Activated T-cell treated with anti-CD3 and anti-CD28 coated beads, Interleukin-2, amount 50 U/mL, for 4 hours (primary cell): ENCODE measurements around the gene FBXW7. TPM values are rescaled to one million over a fixed set of nuclear protein-coding genes. Genes with fewer than 3 reads are reported as not detected.

Source experiments
- ATAC-seq, 2 donors: fragments of 200-7000 bp; cut with Tn5 transposase; one replicate each; pipeline ENCODE4 v1.10.0; 2021
- DNase-seq: peaks from one replicate; pipeline ENCODE4 v3.0.0-alpha.2; 2020
- H3K27me3 Mint-ChIP-seq: one replicate; pipeline ENCODE4 v1.8.0; 2021; ENCODE audit warnings: low read depth, mixed read lengths
- H3K36me3 Mint-ChIP-seq: one replicate; pipeline ENCODE4 v1.8.0; 2022; ENCODE audit warnings: mixed read lengths; ENCODE audit not compliant: insufficient read depth
- H3K4me1 Mint-ChIP-seq: one replicate; pipeline ENCODE4 v1.8.0; 2021; ENCODE audit warnings: low read depth, mixed read lengths
- H3K4me3 Mint-ChIP-seq: one replicate; pipeline ENCODE4 v1.8.0; 2021; ENCODE audit warnings: mild to moderate bottlenecking, moderate library complexity, mixed read lengths
- H3K9me3 Mint-ChIP-seq: one replicate; pipeline ENCODE4 v1.8.0; 2021; ENCODE audit warnings: mixed read lengths
- total RNA-seq, 3 donors: library from RNA; stranded (reverse); gene quantifications; one replicate each; pipeline ENCODE4 v1.2.1, GENCODE V29; 2021

FBXW7 gene
- total RNA-seq, 3 donors from 2014 or later = 38.8 to 41.4 (median 39.1) TPM

DNA sequence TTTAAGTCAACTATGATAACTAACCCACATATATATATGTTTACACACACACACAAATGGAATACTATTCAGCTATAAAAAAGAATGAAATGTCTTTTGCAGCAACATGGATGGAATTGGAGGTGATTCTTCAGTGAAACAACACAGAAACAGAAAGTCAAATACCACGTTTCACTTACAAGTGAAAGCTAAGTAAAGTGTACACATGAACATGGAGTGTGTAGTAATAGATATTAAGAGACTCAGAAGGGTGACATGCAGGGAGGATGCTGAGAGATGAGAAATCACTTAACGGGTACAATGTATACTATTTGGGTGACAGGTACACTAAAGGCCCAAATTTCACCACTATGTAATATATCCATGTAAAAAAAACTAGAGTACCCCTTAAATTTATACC, 146.5 kb downstream of the FBXW7 start:
- Mint-ChIP-seq H3K36me3 (peaks cover 14% of the 10 kb centered on the region), H3K4me3 (no peak overlapping the region), H3K9me3 (no peaks in the 10 kb centered on the region), H3K27me3 (no peaks in the 10 kb centered on the region), H3K4me1 (peaks cover 15% of the 10 kb centered on the region)
- ATAC-seq = no peak
- no peak for DNase-seq

DNA sequence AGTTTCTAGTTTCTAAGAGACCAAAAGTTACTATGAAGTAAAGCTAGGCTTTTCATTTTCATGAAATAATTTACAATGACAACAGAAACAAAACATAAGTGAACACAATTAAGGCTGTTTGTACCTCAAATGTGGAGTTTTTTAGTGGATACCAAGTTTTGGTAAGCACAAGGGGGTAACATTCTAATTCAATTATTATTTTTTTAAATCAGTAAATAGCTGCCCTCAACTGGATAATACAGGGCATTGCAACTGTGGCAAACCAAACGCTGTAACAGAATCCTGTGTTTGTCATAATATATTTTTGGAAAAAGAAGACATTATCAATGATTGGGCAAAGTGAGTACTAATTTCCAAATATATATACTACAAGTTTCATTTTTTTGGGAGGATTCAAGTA, 150.3 kb downstream of the FBXW7 start:
- no peak overlapping the region for H3K4me3 Mint-ChIP-seq
- peaks cover 5% of the 10 kb centered on the region for H3K36me3 Mint-ChIP-seq
- DNase-seq (no peak), ATAC-seq (no peak)
- peaks cover 21% of the 10 kb centered on the region for H3K4me1 Mint-ChIP-seq
- no peaks in the 10 kb centered on the region for H3K27me3 Mint-ChIP-seq
- no peaks in the 10 kb centered on the region for H3K9me3 Mint-ChIP-seq

DNA sequence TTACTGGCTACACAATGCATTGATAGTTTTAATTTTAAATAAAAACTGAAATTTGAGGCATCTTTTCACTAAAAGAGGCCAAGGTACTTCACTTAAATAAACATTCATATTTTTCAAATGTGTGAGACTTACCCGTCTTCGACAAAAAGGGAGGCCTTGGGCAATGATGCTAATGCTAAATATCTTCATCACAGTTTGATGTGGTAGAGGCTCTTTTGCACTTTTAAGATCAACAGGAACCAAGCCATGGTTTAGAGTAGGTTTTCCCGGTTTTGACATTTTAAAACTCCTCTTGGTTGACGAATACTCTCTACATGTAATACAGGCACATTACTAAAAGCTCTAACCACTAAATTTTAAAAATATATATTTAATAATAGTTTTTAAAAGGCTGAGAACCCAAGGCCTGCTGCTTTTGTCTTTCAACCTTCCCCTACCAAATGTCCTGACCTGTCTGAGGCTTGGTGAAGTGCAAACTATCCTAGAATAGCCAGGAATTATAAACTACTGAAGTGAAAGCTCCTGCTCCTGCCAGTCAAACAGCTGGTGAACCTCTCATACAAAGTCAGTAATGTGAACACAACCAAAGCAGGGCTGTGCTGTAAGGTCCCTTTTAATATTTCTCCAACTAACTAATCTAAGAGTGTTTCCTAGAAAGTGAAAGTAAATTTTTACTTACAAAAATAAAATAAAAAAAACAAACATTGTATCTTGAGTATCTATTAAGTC, 153.7 kb downstream of the FBXW7 start:
- Mint-ChIP-seq H3K4me1 (peaks cover 19% of the 10 kb centered on the region), H3K27me3 (no peaks in the 10 kb centered on the region), H3K9me3 (no peaks in the 10 kb centered on the region), H3K36me3 (peaks cover 5% of the 10 kb centered on the region), H3K4me3 (peak overlapping the region; percentile 56)
- ATAC-seq = no peak
- DNase-seq = no peak

DNA sequence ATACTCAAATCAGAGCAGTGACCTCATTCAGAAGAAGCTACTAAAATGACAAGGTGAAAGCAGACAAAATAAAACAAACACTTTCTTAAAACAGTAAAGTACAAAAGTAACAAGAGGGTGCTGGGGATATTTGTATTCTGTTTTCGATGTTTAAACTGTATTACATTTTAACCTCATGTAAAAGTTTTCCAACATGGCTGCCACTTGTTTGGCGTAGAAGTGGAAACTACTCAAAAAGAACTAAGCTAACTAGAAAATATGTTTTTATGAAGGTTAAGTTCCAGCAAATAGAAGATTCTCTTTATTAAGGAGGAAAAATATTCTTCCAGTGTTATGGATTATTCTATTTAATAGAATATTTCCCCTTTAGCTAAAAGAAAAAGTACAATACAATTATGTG, 155.0 kb downstream of the FBXW7 start:
- H3K36me3 Mint-ChIP-seq = peaks cover 5% of the 10 kb centered on the region
- no peak for ATAC-seq
- H3K27me3 Mint-ChIP-seq = no peaks in the 10 kb centered on the region
- H3K4me1 Mint-ChIP-seq = peaks cover 19% of the 10 kb centered on the region
- no peak for DNase-seq
- H3K9me3 Mint-ChIP-seq = no peaks in the 10 kb centered on the region
- H3K4me3 Mint-ChIP-seq = no peak overlapping the region

- Mint-ChIP-seq H3K9me3 (no peaks in the 10 kb centered on the region), H3K4me1 (peaks cover 15% of the 10 kb centered on the region), H3K36me3 (peaks cover 5% of the 10 kb centered on the region), H3K4me3 (no peak overlapping the region), H3K27me3 (no peaks in the 10 kb centered on the region)
- DNase-seq (no peak), ATAC-seq (no peak)
Observed at GRCh38 chr4:152380185-152380584, 155.7 kb downstream of the FBXW7 start.

GRCh38 chr4:152374606-152375285, 161.1 kb downstream of the FBXW7 start:
- DNase-seq (no peak), ATAC-seq (peak in 1 of 2 donors; percentile 61)
- no peaks in the 10 kb centered on the region for H3K27me3 Mint-ChIP-seq
- H3K36me3 Mint-ChIP-seq = peaks cover 2% of the 10 kb centered on the region
- H3K4me3 Mint-ChIP-seq = no peak overlapping the region
- no peaks in the 10 kb centered on the region for H3K9me3 Mint-ChIP-seq
- peaks cover 13% of the 10 kb centered on the region for H3K4me1 Mint-ChIP-seq

DNA sequence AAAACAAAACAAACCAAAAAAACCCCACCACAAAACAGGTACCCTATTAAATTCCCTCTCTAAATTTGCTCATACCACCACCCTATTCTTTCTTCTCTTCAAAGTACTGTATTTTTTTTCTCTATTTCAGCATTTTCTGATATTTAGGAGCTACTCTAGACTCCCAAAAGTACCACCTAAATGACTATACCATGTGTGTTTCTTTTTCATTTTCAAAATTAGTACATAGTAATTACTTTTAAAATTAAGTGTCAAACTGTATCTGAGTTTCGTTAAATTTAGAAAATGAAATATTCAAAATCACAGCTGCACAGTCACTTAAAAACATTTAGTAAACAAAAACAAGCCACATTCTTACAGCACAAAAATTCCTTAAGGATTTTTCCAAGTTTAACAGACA, 161.7 kb downstream of the FBXW7 start:
- Mint-ChIP-seq H3K36me3 (peaks cover 2% of the 10 kb centered on the region), H3K4me1 (peaks cover 19% of the 10 kb centered on the region), H3K4me3 (no peak overlapping the region), H3K9me3 (no peaks in the 10 kb centered on the region), H3K27me3 (no peaks in the 10 kb centered on the region)
- DNase-seq (no peak), ATAC-seq (no peak)

DNA sequence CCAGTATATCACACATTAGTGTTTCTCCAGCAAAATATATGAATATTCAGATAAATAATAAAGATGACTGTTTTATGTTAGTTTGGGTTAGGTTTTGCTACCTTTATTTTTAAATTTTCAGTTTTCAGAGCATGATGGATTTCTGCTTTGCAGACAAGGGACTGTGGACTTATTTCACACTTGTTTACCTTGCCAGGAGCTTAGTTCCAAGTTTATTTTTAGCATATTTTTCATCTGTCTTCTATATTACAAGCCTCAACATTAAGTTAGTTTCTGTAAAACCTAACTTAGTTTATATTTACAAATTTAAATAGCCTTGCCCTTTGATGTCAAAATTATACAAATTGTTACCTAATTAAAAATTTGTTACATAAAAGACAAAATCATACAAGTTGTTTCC, 163.4 kb downstream of the FBXW7 start:
- peaks cover 20% of the 10 kb centered on the region for H3K4me1 Mint-ChIP-seq
- no peak for DNase-seq
- ATAC-seq = no peak
- no peaks in the 10 kb centered on the region for H3K9me3 Mint-ChIP-seq
- no peaks in the 10 kb centered on the region for H3K27me3 Mint-ChIP-seq
- H3K36me3 Mint-ChIP-seq = no peaks in the 10 kb centered on the region
- H3K4me3 Mint-ChIP-seq = no peak overlapping the region

DNA sequence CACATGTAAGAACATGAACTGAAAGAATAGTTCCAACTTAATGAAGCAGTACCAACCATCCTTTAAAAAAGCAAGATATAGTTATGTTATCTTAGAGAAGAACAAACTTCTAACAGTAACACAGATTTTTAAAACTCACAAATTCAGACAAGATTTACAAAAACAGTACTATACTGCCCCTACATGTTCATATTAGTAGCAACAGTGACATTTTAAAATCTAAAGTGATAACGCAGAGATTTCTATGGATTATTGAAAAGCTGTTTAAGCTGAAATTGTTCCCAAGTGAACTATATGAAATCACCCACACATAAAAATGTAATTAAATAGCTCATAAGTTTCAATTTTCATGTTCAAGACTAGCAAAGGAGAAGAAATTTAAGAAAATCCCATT, 166.0 kb downstream of the FBXW7 start:
- H3K36me3 Mint-ChIP-seq = peaks cover 13% of the 10 kb centered on the region
- ATAC-seq = no peak
- H3K9me3 Mint-ChIP-seq = no peaks in the 10 kb centered on the region
- H3K27me3 Mint-ChIP-seq = no peaks in the 10 kb centered on the region
- peaks cover 21% of the 10 kb centered on the region for H3K4me1 Mint-ChIP-seq
- H3K4me3 Mint-ChIP-seq = no peak overlapping the region
- no peak for DNase-seq

DNA sequence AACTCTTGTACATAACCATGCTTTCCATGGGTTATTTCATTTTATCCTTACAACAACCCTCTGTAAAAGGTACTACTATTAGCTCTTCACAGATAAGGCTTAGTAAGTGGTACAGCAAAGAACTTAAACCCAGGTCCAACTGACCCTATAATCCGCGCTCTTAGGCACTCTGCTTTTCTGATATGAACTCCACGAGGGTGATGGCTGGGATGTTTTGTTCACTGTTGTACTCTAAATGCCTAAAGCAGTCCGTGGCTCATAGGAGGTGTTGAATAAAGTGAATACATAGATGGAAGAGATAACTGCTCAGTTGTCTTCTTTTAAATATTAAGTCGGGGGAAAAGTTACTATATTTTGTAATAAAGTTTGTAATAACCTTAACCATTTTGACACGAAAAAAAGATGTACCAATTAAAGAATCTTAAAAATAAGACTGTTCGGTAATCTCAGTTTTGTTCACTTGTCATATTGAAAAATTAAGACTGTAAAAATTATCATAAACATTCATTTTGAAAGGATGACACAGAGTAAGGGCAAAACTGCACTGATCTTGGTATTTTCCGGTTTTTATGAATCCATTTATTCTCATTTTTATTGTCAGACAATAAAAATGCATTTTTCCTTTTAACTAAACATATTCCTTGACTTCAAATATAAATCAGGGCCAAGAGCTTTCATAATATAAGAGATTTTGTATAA, 166.5 kb downstream of the FBXW7 start:
- no peak overlapping the region for H3K4me3 Mint-ChIP-seq

DNA sequence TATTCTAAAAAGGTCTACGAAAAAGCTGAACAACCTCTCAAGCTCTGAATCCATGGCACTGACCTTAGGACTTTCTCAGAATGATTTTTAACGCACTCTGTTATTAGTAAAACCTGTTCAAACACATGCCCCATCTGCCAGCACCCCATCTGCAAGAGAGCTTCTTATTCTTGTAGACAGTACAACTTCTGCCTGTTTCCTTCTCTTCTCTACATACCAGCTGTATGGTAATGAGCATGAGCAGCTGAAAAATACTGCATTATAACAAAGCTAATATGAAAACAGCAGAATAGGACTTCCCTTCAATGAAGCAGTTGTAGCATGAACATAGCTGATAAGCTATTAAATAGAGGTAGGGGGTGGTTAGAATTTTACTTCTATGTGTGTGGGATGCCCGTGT, 167.9 kb downstream of the FBXW7 start:
- Mint-ChIP-seq H3K9me3 (no peaks in the 10 kb centered on the region), H3K4me3 (no peak overlapping the region), H3K36me3 (peaks cover 19% of the 10 kb centered on the region), H3K27me3 (no peaks in the 10 kb centered on the region), H3K4me1 (peaks cover 18% of the 10 kb centered on the region)
- DNase-seq = no peak
- ATAC-seq = no peak

More for the DNA sequence above, 166.5 kb downstream of the FBXW7 start:
- no peaks in the 10 kb centered on the region for H3K27me3 Mint-ChIP-seq
- ATAC-seq (no peak), DNase-seq (no peak)
- no peaks in the 10 kb centered on the region for H3K9me3 Mint-ChIP-seq
- H3K4me1 Mint-ChIP-seq = peaks cover 17% of the 10 kb centered on the region
- peaks cover 15% of the 10 kb centered on the region for H3K36me3 Mint-ChIP-seq

DNA sequence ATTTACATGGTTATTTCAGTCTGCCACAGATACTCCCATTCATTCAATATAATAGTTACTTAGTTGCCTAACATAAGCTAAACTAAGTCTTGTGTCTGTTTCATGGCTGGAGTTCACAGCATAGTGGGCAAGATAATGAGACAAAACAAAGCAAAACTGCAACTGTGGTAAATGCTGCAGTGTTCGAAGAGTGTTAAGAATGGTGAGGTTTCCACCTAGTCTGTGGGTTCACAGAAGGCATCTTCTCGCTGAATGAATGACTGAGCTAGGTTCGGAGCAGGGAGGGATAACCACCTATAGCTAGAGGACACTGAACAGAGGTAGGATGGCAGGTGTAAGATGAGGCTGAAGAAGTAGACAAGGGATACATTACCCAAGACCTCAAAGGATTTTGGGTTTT, 171.0 kb downstream of the FBXW7 start:
- peaks cover 21% of the 10 kb centered on the region for H3K36me3 Mint-ChIP-seq
- no peaks in the 10 kb centered on the region for H3K9me3 Mint-ChIP-seq
- H3K4me3 Mint-ChIP-seq = no peak overlapping the region
- DNase-seq (no peak), ATAC-seq (no peak)
- peaks cover 21% of the 10 kb centered on the region for H3K4me1 Mint-ChIP-seq
- H3K27me3 Mint-ChIP-seq = no peaks in the 10 kb centered on the region

- no peak for DNase-seq
- Mint-ChIP-seq H3K36me3 (peaks cover 25% of the 10 kb centered on the region), H3K27me3 (no peaks in the 10 kb centered on the region), H3K4me3 (no peak overlapping the region), H3K9me3 (no peaks in the 10 kb centered on the region), H3K4me1 (peaks cover 20% of the 10 kb centered on the region)
- ATAC-seq = no peak
Observed at GRCh38 chr4:152364383-152364782, 171.5 kb downstream of the FBXW7 start.

- DNase-seq (no peak), ATAC-seq (no peak)
- peaks cover 17% of the 10 kb centered on the region for H3K4me1 Mint-ChIP-seq
- no peaks in the 10 kb centered on the region for H3K9me3 Mint-ChIP-seq
- H3K36me3 Mint-ChIP-seq = peaks cover 26% of the 10 kb centered on the region
- H3K4me3 Mint-ChIP-seq = no peak overlapping the region
- no peaks in the 10 kb centered on the region for H3K27me3 Mint-ChIP-seq
Observed at GRCh38 chr4:152363904-152364303, 172.0 kb downstream of the FBXW7 start.

DNA sequence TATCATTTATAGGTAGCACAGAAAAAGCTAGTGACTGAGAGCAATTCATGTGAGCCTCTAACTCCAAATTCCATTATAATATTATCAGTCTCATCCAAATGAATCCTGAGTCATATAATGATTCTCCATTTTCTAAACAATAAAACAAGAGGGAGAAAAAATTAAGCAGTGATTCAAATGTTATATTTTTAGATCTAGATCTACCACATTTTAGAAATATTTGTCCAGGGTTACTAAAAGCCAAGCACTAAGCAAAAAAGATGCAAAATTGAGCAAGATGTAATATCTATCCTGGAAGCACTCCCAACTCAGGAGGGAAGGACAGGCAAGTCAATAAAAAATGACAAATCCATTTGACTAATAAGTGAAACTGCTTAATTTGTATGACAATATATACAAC, 172.8 kb downstream of the FBXW7 start:
- DNase-seq (no peak), ATAC-seq (no peak)
- Mint-ChIP-seq H3K4me3 (no peak overlapping the region), H3K36me3 (peaks cover 26% of the 10 kb centered on the region), H3K9me3 (no peaks in the 10 kb centered on the region), H3K27me3 (no peaks in the 10 kb centered on the region), H3K4me1 (peaks cover 17% of the 10 kb centered on the region)
